Measurements from ENCODE around the gene NID1.
"Not testable (repeated sequence)": the region's sequence is repeated elsewhere in the genome, so short reads cannot be mapped to it uniquely, and the experiment has no call there.

The NID1 gene

GRCh38 chr1:235992868-235993267 lies 72.0 kb downstream of the NID1 start:
- DNase-seq, result no peak

DNA sequence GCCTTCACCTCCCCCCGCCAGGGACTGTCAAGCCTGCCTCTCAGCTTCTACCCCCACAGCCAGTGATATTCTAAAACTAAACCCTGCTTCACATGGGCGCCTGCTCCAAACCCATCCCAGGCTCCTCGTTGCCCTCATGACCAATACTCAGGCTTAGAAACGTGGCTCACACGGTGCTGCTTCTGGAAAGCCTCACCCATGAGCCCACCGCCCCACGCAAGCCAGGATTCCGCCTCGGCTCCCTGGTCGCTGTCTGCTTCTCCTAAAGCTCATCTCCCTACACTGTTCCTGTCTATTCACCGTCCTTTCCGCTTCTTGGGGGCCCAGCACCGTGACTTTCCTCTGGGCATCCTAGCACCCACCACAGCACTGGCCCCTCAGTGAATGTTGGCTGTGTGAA lies 72.5 kb downstream of the NID1 start:
- DNase-seq, result no peak

GRCh38 chr1:235990330-235990795 lies 74.5 kb downstream of the NID1 start:
- no peak for DNase-seq

- no peak for DNase-seq
Observed at GRCh38 chr1:235989105-235989504, 75.8 kb downstream of the NID1 start.

- no peak for DNase-seq
Observed at GRCh38 chr1:235986869-235987268, 78.0 kb downstream of the NID1 start.

DNA sequence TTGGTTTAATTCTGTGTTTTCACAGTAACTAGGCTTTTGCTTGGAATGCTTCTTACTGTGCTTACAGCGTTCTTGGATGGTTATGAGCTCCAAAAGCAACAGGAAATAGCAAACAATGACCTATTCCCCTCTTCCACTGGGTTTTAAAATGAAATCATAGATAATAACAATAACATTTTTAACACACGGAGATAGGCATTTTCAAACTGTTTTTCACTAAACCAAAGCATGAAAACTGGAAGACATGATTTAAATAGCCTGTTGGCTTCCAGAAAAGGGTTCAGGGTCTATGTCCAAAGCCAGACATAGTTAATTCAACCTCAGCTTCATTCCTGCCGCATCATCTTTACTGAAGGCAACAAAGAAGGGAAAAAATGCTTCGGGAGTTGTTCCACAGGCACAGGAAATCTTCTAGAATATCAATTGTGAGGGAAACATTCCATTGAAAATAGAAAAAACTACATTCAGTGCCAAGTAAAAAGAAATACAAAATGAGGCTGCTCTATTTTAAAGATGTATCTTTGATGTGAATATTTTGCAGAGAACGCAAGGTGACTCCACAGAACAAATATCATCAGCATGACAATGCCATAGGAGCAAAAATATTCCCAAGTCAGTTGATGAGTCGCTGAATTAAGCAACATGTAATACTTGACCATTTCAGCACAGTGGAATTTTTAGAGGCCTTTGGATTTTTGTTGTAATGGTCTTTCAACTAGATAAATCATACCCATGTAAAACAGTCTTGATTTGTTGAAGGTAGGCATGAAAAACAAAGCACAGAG lies 80.7 kb downstream of the NID1 start:
- DNase-seq, result no peak

GRCh38 chr1:235980976-235981375 lies 83.9 kb downstream of the NID1 start:
- DNase-seq, result no peak

- DNase-seq, result no peak
Observed at GRCh38 chr1:235979716-235980333, 85.1 kb downstream of the NID1 start.

DNA sequence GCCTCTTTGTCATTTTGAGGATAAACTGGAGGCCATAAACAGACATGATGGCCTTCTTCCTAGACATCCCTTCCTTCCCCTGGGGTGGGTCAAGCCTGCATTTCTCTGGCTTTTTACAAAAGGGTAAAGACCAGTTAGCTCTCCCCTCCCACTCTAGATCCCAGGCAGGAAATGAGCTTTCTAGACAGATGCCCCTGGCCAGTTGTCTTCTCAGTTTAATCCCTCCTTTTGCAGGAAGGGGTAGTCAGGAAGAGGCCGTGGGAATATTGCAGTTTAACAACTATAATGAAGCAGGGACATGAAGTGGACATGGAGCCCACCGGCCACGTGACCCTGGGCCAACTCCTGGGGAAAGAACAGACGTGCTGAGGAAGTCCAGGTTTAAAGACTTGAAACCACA lies 85.7 kb downstream of the NID1 start:
- no peak for DNase-seq

DNA sequence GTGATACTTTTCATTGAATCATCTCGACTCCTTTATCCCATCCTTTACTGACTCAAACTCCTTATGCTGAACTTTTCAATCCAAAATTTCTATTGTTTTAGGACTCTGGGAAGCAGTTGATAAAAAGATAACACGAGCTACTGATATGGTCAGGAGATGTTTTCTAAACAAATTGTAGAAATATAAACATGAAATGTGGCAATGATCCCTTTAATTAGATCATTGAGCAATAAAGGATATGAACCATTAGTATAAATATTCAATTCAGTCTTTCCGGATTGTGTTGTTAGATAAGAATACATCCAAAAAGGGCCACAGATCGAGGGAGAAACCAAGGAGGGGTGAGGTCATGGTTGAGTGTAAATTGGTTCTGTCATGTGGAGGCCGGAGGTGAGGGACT lies 88.4 kb downstream of the NID1 start:
- no peak for DNase-seq

- no peak for DNase-seq
Observed at GRCh38 chr1:235974616-235975015, 90.3 kb downstream of the NID1 start.

GRCh38 chr1:235972691-235973090 lies 92.2 kb downstream of the NID1 start:
- DNase-seq, result not testable (repeated sequence)

- no peak for DNase-seq
Observed at GRCh38 chr1:235972311-235972689, 92.6 kb downstream of the NID1 start.

DNA sequence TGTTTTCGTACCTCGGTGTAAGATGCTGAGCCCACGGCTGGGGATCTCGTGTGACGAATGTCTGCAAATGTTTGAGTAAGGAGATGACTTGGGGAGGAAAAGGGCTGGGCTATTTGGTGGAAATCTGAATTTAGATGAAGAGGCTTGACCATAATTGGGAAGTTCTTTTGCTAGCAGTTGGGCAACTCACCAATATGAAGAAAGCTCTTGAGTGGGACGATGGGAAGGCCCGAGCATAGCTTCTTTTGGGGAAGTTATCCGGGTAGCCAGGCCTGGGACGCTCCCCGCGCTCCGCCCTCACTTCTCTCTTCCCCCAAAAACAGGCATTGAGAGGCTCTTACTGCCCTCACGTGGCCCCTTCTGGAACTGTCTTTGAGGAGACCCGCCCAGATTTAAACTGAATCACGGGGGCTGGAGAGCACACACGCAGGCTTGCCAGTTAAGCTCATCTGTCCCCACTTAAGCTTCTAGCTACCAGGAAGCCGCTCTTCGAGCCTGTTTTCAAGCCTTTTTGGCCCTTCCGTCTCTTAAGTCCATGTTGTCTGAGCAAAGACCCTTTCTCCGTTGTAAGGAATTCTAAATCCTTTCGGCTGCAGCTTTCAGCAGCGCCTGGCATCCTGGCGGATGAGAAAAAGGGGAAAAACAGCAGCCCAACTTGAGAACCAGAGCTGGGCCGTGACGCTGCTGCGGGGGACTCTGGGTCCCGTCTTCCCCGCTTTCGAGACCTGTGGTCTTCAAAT lies 93.1 kb downstream of the NID1 start:
- DNase-seq, result peak; percentile 59 to 81 (median 70)

- DNase-seq, result no peak
Observed at GRCh38 chr1:235971020-235971419, 93.9 kb downstream of the NID1 start.

DNA sequence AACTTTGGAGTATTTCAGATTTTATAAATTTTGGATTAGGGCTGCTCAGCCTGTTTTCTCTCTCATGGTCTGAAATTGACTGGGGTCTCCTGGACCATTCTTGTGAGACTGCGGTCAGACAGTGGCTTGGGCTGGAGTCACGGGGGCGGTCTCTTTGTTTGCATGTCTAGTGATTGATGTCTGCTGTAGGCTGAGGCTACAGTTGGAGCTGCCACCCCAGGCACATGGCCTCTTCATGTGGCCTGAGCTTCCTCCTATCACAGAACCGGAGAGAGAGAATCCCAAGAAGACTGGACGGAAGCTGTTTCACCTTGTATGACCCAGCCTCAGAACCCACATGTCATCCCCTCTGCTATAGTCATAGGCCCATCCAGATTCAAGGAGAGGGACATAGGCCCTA lies 96.1 kb downstream of the NID1 start:
- DNase-seq, result no peak

GRCh38 chr1:235966134-235966533 lies 98.8 kb downstream of the NID1 start:
- not testable (repeated sequence) for DNase-seq

DNA sequence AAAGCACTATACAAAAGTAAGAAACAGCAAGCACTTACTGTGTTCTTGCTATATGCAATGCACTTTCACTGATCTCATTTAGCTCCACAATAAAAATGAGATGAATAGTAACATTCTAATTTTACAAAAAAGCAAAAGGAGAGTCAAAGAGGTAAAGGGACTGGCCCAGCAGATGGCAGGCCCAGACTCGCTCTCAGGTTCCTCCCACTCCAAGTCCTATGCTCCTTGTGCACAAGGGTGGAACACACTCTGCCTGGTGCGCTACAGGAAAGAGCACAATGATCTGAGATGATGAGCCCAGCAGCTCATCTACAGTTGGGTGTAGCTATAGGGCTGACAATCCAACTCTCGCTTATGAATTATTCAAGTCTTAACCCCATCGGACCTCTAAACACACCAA lies 104.1 kb downstream of the NID1 start:
- no peak for DNase-seq

DNA sequence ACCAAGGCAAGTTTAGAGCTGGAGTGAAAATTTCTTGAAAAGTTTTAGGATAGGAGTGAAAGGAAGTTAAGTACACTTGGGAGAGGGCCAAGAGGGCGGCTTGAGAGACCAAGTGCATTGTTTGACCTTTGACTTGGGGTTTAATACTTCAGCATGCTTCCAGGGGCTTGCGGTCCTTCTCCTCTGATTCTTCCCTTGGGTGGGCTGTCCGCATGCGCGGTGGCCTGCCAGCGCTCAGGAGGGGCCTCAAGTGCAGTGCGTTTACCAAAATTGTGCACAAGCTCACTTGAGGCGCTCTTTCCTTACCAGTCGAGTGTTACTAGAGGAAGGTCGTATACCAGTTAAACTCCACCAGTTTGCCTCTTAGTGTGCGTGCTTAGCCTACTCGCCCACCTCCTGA lies 106.9 kb downstream of the NID1 start:
- no peak for DNase-seq

DNA sequence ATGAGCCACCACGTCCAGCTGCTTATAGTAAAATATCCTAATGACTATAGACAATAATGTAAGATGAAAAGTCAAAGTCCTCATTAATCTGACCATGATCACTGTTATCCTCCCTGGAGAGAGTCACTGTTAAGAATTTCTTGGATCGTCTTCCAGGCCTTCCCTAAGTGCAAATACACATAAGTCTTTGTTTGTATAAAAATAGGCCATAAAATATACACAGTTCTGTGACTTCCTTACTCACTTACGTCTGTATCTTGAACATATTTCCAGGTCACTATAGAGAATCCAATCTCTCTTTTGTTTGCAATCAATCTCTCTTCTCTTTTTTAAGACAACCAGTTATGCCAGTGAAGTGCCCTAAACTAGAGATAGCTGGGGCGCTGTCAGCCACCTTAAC lies 109.1 kb downstream of the NID1 start:
- DNase-seq, result no peak

DNA sequence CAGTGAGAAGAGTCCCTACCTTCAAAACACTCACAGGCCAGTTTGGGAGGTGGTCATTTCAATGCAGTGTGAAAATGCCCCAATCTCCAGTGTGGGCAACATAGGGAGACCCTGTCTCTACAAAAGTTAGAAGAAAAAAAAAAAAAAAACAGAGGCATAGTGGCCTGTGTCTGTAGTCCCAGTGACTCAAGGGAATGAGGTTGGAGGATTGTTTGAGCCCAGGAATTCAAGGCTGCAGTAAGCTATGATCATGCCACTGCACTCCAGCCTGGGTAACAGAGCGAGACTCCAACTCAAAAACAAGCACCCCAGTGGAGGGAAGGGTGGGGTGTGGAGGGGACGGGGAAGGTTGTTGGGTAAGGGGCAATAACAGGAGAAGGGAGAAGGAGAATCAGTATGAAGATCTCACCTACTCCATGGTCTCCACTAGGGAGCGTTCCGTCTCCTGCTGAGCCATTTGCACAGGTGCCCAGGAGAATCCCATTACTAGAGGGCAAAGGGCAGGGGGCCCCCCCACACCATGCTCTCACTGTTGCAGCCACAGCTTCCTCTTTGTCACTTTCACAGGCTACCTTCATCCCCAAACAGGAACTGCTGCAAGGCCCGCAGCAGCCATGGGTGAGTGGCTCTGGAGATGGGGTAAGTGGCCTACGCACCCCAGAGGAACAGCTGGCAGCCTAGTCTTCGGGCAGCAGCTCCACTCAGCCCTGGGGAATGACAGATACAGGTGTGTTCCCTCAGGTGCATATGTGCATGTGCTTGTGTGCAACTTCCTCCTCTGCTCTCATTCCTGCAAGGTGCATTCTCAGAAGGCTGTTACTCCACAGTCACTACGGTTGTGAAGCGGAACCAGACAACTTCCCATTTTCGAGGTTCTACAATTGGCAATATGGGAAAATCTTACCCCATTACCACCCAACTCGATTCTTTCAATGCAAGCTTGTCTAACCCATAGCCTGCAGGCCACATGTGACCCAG lies 110.3 kb downstream of the NID1 start:
- DNase-seq, result peak in 2 of 4 experiments; percentile 4 to 15

DNA sequence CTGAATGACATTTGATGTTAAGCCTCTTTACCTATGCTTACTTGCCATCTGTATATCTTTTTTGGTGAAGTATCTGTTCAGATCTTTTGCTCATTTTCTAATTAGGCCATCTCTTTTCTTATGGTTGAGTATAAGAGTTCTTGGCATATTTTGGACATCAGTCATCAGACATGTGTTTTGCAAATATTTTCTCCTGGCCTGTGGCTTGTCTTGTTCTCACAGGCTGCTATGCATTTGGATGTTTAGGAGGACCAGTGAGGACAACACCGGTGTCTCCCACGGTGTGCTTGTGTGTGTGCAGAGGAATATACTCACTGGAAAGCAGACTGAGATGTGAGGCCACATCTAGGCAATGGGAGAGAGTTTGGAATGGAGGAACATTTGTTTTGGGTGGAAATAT lies 111.1 kb downstream of the NID1 start:
- no peak for DNase-seq
